Measurements from ENCODE around the gene CKAP4. TPM values are rescaled to one million over a fixed set of nuclear protein-coding genes. Genes with fewer than 3 reads are reported as not detected.

The CKAP4 gene
- total and polyA plus RNA-seq, 10 donors = 4.5 to 63.0 (median 29.8) TPM

DNA sequence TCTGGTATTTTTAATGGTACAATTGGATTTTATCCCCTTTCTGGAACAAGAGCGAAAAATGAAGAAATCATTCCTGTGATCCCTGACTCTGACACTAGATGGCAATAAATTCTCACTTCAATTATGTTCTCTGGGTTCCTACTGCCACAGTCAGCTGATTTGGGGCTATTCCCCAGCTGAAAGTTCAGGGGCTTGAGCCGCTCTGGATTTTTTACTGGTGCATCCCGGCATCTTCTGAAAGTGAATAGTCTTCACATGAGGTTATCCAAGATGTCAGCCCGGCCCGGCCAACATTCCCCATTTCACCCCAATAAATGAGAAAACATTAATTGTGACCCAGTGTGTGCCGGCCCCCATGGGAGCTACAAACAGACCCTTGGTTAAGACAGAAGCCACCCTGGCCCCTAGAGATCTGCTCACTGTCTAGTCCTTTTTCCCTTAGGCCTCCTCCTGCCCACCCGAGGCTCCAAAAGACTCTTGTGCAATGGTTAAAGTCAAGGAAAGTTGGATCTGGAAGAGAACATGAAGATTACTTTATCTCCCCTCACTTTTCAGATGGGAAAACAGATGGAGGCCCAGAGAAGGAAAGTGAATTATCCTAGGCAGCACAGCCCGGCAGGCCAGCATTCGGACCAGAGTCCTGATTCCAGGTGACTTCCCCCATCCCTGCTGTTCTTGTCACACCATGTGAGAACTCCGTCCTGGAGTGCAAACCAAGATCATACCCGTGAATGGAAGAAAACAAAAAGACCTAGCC is 20.8 kb downstream of the CKAP4 start:
- intact Hi-C loops (cut with DNase I; ENCODE audit: low total_unique reads) = loop anchor here (2.0 kb wide), 1 partner anchor 56 kb away; no protein-coding TSS in a partner anchor
- Histone ChIP-seq H3K9me3 (no peaks in the 10 kb centered on the region), H3K36me3 (no peaks in the 10 kb centered on the region), H3K4me1 (peaks cover 0 to 24% (median 16%) of the 10 kb centered on the region in 6 donors), H3K27ac (peak overlapping the region in 7 of 8 donors; percentile 63 to 91 (median 83)), H3K4me3 (peak overlapping the region in 1 of 8 donors; percentile 47), H3K27me3 (replicated peaks in 1 of 7) (peaks cover 0 to 19% (median 0%) of the 10 kb centered on the region in 7 donors)
- TF ChIP-seq POLR2A (IDR thresholded peaks at IDR 0.05) (no peak), POLR2AphosphoS5 (IDR thresholded peaks at IDR 0.05) (no peak)
- TF ChIP-seq, protein P1, sequence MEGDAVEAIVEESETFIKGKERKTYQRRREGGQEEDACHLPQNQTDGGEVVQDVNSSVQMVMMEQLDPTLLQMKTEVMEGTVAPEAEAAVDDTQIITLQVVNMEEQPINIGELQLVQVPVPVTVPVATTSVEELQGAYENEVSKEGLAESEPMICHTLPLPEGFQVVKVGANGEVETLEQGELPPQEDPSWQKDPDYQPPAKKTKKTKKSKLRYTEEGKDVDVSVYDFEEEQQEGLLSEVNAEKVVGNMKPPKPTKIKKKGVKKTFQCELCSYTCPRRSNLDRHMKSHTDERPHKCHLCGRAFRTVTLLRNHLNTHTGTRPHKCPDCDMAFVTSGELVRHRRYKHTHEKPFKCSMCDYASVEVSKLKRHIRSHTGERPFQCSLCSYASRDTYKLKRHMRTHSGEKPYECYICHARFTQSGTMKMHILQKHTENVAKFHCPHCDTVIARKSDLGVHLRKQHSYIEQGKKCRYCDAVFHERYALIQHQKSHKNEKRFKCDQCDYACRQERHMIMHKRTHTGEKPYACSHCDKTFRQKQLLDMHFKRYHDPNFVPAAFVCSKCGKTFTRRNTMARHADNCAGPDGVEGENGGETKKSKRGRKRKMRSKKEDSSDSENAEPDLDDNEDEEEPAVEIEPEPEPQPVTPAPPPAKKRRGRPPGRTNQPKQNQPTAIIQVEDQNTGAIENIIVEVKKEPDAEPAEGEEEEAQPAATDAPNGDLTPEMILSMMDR (IDR thresholded peaks at IDR 0.05 in 8 of 11, conservative IDR thresholded peaks at IDR 0.05 in 3 of 11) = peak; percentile 50 to 88 (median 70)
- DNase-seq = peak; percentile 76
- 42 to 61% (median 52%) methylated on average over 11 of the region's 11 CpGs for WGBS, 5 donors

GRCh38 chr12:106224355-106224706 is 23.5 kb downstream of the CKAP4 start:
- WGBS, 5 donors = 25 to 59% (median 35%) methylated on average over 4 of the region's 4 CpGs
- Histone ChIP-seq H3K4me1 (peaks cover 0 to 24% (median 16%) of the 10 kb centered on the region in 6 donors), H3K27ac (no peak overlapping the region), H3K4me3 (no peak overlapping the region), H3K9me3 (no peaks in the 10 kb centered on the region), H3K36me3 (no peaks in the 10 kb centered on the region), H3K27me3 (replicated peaks in 1 of 7) (peaks cover 0 to 13% (median 0%) of the 10 kb centered on the region in 7 donors)
- no peak for TF ChIP-seq POLR2AphosphoS5 (IDR thresholded peaks at IDR 0.05)
- TF ChIP-seq, protein P1 (IDR thresholded peaks at IDR 0.05 in 8 of 11, conservative IDR thresholded peaks at IDR 0.05 in 3 of 11) = peak in 4 of 11 experiments; percentile 2 to 47 (median 35)
- DNase-seq = no peak
- intact Hi-C loops (cut with DNase I; ENCODE audit: low total_unique reads) = loop anchor here (5.0 kb wide), 1 partner anchor 807 kb away; no protein-coding TSS in a partner anchor

- 34 to 48% (median 45%) methylated on average over 9 of the region's 9 CpGs for WGBS, 5 donors
- no peak overlapping the region for H3K27ac ChIP-seq
- H3K4me1 ChIP-seq = peaks cover 0 to 24% (median 16%) of the 10 kb centered on the region in 6 donors
- peak; percentile 90 for DNase-seq
- peaks cover 0 to 19% (median 0%) of the 10 kb centered on the region in 7 donors for H3K27me3 ChIP-seq (replicated peaks in 1 of 7)
- TF ChIP-seq POLR2AphosphoS5 (IDR thresholded peaks at IDR 0.05) = no peak
- TF ChIP-seq POLR2A (IDR thresholded peaks at IDR 0.05) = no peak
- TF ChIP-seq, protein P1 (IDR thresholded peaks at IDR 0.05 in 8 of 11, conservative IDR thresholded peaks at IDR 0.05 in 3 of 11) = peak; percentile 74 to 94 (median 89)
- H3K36me3 ChIP-seq = no peaks in the 10 kb centered on the region
- intact Hi-C loops (cut with DNase I; ENCODE audit: low total_unique reads) = loop anchor here (5.0 kb wide), 1 partner anchor 806 kb away; no protein-coding TSS in a partner anchor
- peaks cover 0 to 2% (median 0%) of the 10 kb centered on the region in 8 donors for H3K9me3 ChIP-seq
- no peak overlapping the region for H3K4me3 ChIP-seq
Measured at GRCh38 chr12:106223485-106224354, 24.1 kb downstream of the CKAP4 start.

Measured in spleen (tissue), 11 donors.